ENCODE data around the gene ST6GALNAC6. TPM values are rescaled to one million over a fixed set of nuclear protein-coding genes. Genes with fewer than 3 reads are reported as not detected.

ST6GALNAC6 gene
- total RNA-seq, 1 donor: 44.0 TPM

DNA sequence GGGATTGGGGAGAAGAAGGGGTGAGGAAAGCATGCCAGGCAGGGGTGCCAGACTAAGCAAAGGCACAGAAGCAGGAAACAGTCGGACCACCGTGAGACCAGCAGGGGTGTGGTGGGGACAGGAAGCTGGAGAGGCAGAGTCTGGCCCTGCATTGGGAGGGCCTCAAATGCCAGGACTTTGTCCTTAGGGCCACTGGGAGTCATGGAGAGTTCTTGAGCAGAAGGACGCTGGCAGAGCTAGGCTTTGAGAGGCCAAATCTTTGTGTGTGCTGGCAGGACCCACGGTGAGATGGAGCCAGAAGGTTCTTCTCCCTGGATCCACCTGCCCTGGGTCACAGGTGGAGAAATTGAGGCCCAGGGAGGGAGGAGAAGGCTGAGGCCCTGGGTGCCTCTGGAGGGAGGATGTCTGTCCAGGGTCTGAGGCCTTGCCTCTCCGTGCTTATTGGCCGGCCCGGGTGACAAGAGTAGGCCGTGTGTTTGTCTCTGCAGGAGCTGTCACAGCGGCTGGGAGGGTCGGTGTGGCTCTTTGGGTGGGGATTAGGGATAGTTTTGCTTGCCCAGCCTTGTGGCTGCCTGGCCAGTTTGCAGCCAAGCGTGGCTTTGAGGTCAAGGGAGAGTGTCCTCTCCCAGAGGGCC, 43.2 kb downstream of the ST6GALNAC6 start:
- H3K4me3 ChIP-seq (ENCODE audit: low read depth, low read length): no peak overlapping the region
- no peak for DNase-seq (ENCODE audit: low read depth)
- TF ChIP-seq, protein P1, sequence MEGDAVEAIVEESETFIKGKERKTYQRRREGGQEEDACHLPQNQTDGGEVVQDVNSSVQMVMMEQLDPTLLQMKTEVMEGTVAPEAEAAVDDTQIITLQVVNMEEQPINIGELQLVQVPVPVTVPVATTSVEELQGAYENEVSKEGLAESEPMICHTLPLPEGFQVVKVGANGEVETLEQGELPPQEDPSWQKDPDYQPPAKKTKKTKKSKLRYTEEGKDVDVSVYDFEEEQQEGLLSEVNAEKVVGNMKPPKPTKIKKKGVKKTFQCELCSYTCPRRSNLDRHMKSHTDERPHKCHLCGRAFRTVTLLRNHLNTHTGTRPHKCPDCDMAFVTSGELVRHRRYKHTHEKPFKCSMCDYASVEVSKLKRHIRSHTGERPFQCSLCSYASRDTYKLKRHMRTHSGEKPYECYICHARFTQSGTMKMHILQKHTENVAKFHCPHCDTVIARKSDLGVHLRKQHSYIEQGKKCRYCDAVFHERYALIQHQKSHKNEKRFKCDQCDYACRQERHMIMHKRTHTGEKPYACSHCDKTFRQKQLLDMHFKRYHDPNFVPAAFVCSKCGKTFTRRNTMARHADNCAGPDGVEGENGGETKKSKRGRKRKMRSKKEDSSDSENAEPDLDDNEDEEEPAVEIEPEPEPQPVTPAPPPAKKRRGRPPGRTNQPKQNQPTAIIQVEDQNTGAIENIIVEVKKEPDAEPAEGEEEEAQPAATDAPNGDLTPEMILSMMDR (IDR thresholded peaks at IDR 0.05; ENCODE audit: insufficient read depth, low read depth, low read length): no peak

DNA sequence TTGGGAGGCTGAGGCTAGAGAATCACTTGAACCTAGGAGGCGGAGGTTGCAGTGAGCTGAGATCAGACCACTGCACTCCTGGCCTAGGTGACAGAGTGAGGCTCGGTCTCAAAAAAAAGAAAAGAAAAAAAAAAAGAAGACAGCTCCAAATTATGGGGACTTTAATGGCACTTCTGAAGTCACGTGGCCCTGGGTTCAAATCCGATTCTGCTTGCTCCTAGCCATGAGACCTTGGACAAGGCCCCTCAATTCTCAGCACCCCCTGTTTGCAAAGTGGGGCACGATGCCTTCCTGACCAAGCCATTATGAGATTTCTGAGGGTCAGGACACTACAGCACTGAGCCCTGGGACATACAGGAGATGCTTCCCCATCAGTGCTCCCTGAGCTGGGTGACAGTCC, 43.9 kb downstream of the ST6GALNAC6 start:
- H3K4me3 ChIP-seq (ENCODE audit: low read depth, low read length): no peak overlapping the region
- TF ChIP-seq, protein P1 (IDR thresholded peaks at IDR 0.05; ENCODE audit: insufficient read depth, low read depth, low read length): no peak
- no peak for DNase-seq (ENCODE audit: low read depth)

- no peak overlapping the region for H3K4me3 ChIP-seq (ENCODE audit: low read depth, low read length)
- TF ChIP-seq, protein P1 (IDR thresholded peaks at IDR 0.05; ENCODE audit: insufficient read depth, low read depth, low read length): no peak
- DNase-seq (ENCODE audit: low read depth): no peak
Measured at GRCh38 chr9:127854960-127855359, 44.4 kb downstream of the ST6GALNAC6 start.

DNA sequence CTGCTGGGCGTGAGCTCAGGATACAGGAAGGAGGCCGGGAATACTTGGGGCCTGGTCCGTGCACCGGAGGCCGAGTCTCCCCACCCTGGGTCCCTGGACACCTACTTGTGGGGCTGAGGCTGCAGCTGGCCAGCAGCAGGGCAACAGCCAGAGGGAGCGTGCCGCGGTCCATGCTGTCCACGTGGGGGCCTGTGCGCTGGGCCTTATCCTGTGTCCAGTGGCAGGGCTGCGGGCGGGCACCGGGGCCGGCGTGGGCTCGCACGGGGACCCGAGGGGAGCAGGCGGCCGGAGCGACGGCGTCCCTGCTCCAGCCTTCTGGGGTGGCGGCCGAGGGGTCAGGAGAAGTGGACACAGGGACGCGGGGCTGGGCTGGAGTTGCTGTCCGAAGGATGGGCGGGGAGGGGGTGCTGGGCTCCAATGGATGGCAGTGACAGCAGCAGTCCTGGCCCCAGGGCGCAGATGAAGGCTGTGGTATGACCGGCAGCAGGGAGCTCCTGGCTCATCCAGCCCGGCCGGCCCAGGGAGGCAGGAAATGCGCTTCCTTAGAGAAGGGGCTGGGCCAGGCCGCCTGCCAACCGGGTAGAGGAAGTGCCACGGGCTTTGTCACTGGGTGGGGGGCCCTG, 45.1 kb downstream of the ST6GALNAC6 start, which contains the start of gene ENG:
Gene ENG (minus strand): TSS at position 475 of the 623 bp plus-strand sequence. CDS start 303 bp downstream, at position 172.
- TF ChIP-seq, protein P1 (IDR thresholded peaks at IDR 0.05; ENCODE audit: insufficient read depth, low read depth, low read length): no peak
- DNase-seq (ENCODE audit: low read depth): peak; percentile 66
- peak within 1 kb of the TSS; percentile 75 for H3K4me3 ChIP-seq (ENCODE audit: low read depth, low read length)

DNA sequence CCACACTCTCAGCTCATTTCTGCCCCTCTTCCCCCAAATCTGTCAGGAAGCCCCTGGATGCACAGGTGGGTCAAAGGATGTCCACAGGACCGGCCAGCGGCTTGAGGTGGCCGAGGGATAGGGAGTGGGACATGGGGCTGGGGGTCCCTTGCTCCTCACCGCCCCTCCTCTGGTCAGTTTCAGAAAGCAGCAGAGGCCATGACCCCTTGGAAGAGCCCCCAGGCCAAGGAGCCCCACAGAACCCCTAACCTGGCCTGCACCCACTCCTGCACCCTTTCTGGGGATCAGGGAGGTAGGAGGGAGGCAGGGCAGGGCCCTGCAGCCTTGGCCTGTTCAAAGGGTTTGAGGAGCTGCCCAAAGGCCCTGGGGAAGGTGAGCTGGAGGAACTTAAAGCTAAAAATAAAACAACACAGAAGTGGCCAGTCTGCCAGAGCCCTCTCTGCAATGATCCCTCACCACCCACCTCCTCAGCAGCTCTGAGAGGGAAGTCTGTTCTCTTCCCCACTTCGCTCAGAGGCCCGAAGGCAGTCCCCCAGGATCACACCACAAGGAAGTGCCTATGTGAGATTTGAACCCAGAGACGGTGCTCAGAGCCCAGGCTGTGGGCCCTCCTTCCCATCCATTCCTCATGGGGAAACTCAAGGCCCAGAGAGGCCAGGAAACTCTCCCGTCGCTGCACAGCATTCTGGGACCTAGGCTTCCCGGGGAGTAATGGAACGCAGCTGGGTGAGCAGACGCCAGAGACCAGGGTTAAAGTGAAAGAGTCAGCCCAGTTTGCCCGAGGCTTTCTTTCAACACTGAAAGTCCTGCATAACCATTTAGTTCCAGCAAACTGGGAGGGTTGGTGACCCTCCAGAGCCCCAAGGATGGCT, 45.9 kb downstream of the ST6GALNAC6 start:
- peak overlapping the region; percentile 75 for H3K4me3 ChIP-seq (ENCODE audit: low read depth, low read length)
- peak; percentile 59 for DNase-seq (ENCODE audit: low read depth)
- TF ChIP-seq, protein P1 (IDR thresholded peaks at IDR 0.05; ENCODE audit: insufficient read depth, low read depth, low read length): no peak

- H3K4me3 ChIP-seq (ENCODE audit: low read depth, low read length): peak overlapping the region; percentile 75
- no peak for DNase-seq (ENCODE audit: low read depth)
- TF ChIP-seq, protein P1 (IDR thresholded peaks at IDR 0.05; ENCODE audit: insufficient read depth, low read depth, low read length): no peak
Measured at GRCh38 chr9:127852829-127853228, 46.6 kb downstream of the ST6GALNAC6 start.
